Keratinocyte (primary cell): ENCODE data around the gene CTNND2.
A peak's percentile ranks its signal among the peaks of the same experiment; 100 is the strongest.

Experiments used
- CTCF ChIP-seq, 3 experiments: IDR thresholded peaks in 1 of 3; conservative IDR thresholded peaks in 1 of 3; optimal IDR thresholded peaks in 1 of 3; 2 replicates in 2 of 3; 3 replicates in 1 of 3; pipeline versions ENCODE3 to v1.5.1; 2011; ENCODE audit warnings: low read length in 3 of 3, mild to moderate bottlenecking in 3 of 3, moderate library complexity in 2 of 3, control low read depth in 1 of 3, inconsistent platforms in 1 of 3; ENCODE audit not compliant: insufficient read depth in 2 of 3; ENCODE audit errors: extremely low read depth in 1 of 3
- EZH2 ChIP-seq: IDR thresholded peaks from one replicate; pipeline ENCODE4 v1.6.1; 2012; ENCODE audit warnings: inconsistent platforms, mild to moderate bottlenecking, low read length, moderate library complexity

GRCh38 chr5:10987925-10988504 is 916.2 kb downstream of the CTNND2 start:
- TF ChIP-seq CTCF (optimal IDR thresholded peaks at IDR 0.05 in 1 of 3, IDR thresholded peaks at IDR 0.05 in 1 of 3, conservative IDR thresholded peaks at IDR 0.05 in 1 of 3; ENCODE audit: extremely low read depth in 1 of 3, insufficient read depth in 2 of 3, low read length in 3 of 3) (peak; percentile 64 to 82 (median 79)), EZH2 (no peak)
